ENCODE measurements around the gene AK2.

- no peak for TF ChIP-seq EZH2 (IDR thresholded peaks at IDR 0.05; ENCODE audit: insufficient read depth, low read length)
- TF ChIP-seq, protein P1, sequence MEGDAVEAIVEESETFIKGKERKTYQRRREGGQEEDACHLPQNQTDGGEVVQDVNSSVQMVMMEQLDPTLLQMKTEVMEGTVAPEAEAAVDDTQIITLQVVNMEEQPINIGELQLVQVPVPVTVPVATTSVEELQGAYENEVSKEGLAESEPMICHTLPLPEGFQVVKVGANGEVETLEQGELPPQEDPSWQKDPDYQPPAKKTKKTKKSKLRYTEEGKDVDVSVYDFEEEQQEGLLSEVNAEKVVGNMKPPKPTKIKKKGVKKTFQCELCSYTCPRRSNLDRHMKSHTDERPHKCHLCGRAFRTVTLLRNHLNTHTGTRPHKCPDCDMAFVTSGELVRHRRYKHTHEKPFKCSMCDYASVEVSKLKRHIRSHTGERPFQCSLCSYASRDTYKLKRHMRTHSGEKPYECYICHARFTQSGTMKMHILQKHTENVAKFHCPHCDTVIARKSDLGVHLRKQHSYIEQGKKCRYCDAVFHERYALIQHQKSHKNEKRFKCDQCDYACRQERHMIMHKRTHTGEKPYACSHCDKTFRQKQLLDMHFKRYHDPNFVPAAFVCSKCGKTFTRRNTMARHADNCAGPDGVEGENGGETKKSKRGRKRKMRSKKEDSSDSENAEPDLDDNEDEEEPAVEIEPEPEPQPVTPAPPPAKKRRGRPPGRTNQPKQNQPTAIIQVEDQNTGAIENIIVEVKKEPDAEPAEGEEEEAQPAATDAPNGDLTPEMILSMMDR (IDR thresholded peaks at IDR 0.05; ENCODE audit: insufficient read depth, low read depth, low read length), result no peak
These were observed 59.1 kb downstream of the AK2 start for GRCh38 chr1:32977546-32978087.

Measured in astrocyte (in vitro differentiated cells and primary cell).